ENCODE results near the gene NPFFR2. TPM values are rescaled to one million over a fixed set of nuclear protein-coding genes. Genes with fewer than 3 reads are reported as not detected.

The NPFFR2 gene
- total and polyA plus RNA-seq, 4 donors = not detected

- no peak for DNase-seq
- Histone ChIP-seq H3K9me3 (ENCODE audit: control insufficient read depth, low read length) (peaks cover 1% of the 10 kb centered on the region), H3K4me3 (ENCODE audit: low read length in 2 of 2) (no peak overlapping the region), H3K4me1 (ENCODE audit: control insufficient read depth in 1 of 2, insufficient read depth in 2 of 2, low read length in 2 of 2) (no peaks in the 10 kb centered on the region), H3K27me3 (ENCODE audit: control insufficient read depth in 1 of 2, insufficient read depth in 2 of 2, low read length in 1 of 2) (no peaks in the 10 kb centered on the region), H3K36me3 (ENCODE audit: control insufficient read depth in 1 of 2, insufficient read depth in 2 of 2, low read length in 1 of 2) (no peaks in the 10 kb centered on the region), H3K27ac (ENCODE audit: low read depth in 1 of 2, low read length in 2 of 2) (no peak overlapping the region)
- intact Hi-C loops (cut with DNase I) = no loop called here
- no peak for ATAC-seq (ENCODE audit: low FRiP score)
Measured at GRCh38 chr4:72107456-72107855, 75.7 kb downstream of the NPFFR2 start.

- DNase-seq = no peak
- H3K4me3 ChIP-seq (ENCODE audit: low read length in 2 of 2) = no peak overlapping the region
- no peaks in the 10 kb centered on the region for H3K27me3 ChIP-seq (ENCODE audit: control insufficient read depth in 1 of 2, insufficient read depth in 2 of 2, low read length in 1 of 2)
- 67 to 71% methylated on average over 2 of the region's 2 CpGs for WGBS, 2 donors
- no peaks in the 10 kb centered on the region for H3K36me3 ChIP-seq (ENCODE audit: control insufficient read depth in 1 of 2, insufficient read depth in 2 of 2, low read length in 1 of 2)
- H3K4me1 ChIP-seq (ENCODE audit: control insufficient read depth in 1 of 2, insufficient read depth in 2 of 2, low read length in 2 of 2) = no peaks in the 10 kb centered on the region
- intact Hi-C loops (cut with DNase I) = no loop called here
- H3K27ac ChIP-seq (ENCODE audit: low read depth in 1 of 2, low read length in 2 of 2) = no peak overlapping the region
- ATAC-seq (ENCODE audit: low FRiP score) = no peak
- peaks cover 1% of the 10 kb centered on the region for H3K9me3 ChIP-seq (ENCODE audit: control insufficient read depth, low read length)
Measured at GRCh38 chr4:72109364-72109763, 77.6 kb downstream of the NPFFR2 start.

GRCh38 chr4:72109959-72110497 lies 78.2 kb downstream of the NPFFR2 start:
- Histone ChIP-seq H3K9me3 (ENCODE audit: control insufficient read depth, low read length) (peaks cover 1% of the 10 kb centered on the region), H3K27ac (ENCODE audit: low read depth in 1 of 2, low read length in 2 of 2) (no peak overlapping the region), H3K4me1 (ENCODE audit: control insufficient read depth in 1 of 2, insufficient read depth in 2 of 2, low read length in 2 of 2) (no peaks in the 10 kb centered on the region), H3K36me3 (ENCODE audit: control insufficient read depth in 1 of 2, insufficient read depth in 2 of 2, low read length in 1 of 2) (no peaks in the 10 kb centered on the region), H3K4me3 (ENCODE audit: low read length in 2 of 2) (no peak overlapping the region), H3K27me3 (ENCODE audit: control insufficient read depth in 1 of 2, insufficient read depth in 2 of 2, low read length in 1 of 2) (no peaks in the 10 kb centered on the region)
- intact Hi-C loops (cut with DNase I) = no loop called here
- WGBS, 2 donors = 85 to 87% methylated on average over 2 of the region's 2 CpGs
- no peak for DNase-seq
- ATAC-seq (ENCODE audit: low FRiP score) = no peak

GRCh38 chr4:72110886-72111285 lies 79.1 kb downstream of the NPFFR2 start:
- intact Hi-C loops (cut with DNase I) = no loop called here
- Histone ChIP-seq H3K4me1 (ENCODE audit: control insufficient read depth in 1 of 2, insufficient read depth in 2 of 2, low read length in 2 of 2) (no peaks in the 10 kb centered on the region), H3K27ac (ENCODE audit: low read depth in 1 of 2, low read length in 2 of 2) (no peak overlapping the region), H3K36me3 (ENCODE audit: control insufficient read depth in 1 of 2, insufficient read depth in 2 of 2, low read length in 1 of 2) (no peaks in the 10 kb centered on the region), H3K27me3 (ENCODE audit: control insufficient read depth in 1 of 2, insufficient read depth in 2 of 2, low read length in 1 of 2) (no peaks in the 10 kb centered on the region), H3K4me3 (ENCODE audit: low read length in 2 of 2) (no peak overlapping the region), H3K9me3 (ENCODE audit: control insufficient read depth, low read length) (peaks cover 1% of the 10 kb centered on the region)
- DNase-seq = no peak
- no peak for ATAC-seq (ENCODE audit: low FRiP score)
- 91 to 93% methylated on average over 1 of the region's 1 CpG for WGBS, 2 donors

GRCh38 chr4:72111863-72112262 lies 80.1 kb downstream of the NPFFR2 start:
- H3K4me3 ChIP-seq (ENCODE audit: low read length in 2 of 2) = no peak overlapping the region
- H3K36me3 ChIP-seq (ENCODE audit: control insufficient read depth in 1 of 2, insufficient read depth in 2 of 2, low read length in 1 of 2) = no peaks in the 10 kb centered on the region
- no peak for ATAC-seq (ENCODE audit: low FRiP score)
- no peaks in the 10 kb centered on the region for H3K4me1 ChIP-seq (ENCODE audit: control insufficient read depth in 1 of 2, insufficient read depth in 2 of 2, low read length in 2 of 2)
- no peak for DNase-seq
- no peak overlapping the region for H3K27ac ChIP-seq (ENCODE audit: low read depth in 1 of 2, low read length in 2 of 2)
- no peaks in the 10 kb centered on the region for H3K9me3 ChIP-seq (ENCODE audit: control insufficient read depth, low read length)
- no peaks in the 10 kb centered on the region for H3K27me3 ChIP-seq (ENCODE audit: control insufficient read depth in 1 of 2, insufficient read depth in 2 of 2, low read length in 1 of 2)
- intact Hi-C loops (cut with DNase I) = no loop called here

- no peak overlapping the region for H3K27ac ChIP-seq (ENCODE audit: low read depth in 1 of 2, low read length in 2 of 2)
- H3K4me3 ChIP-seq (ENCODE audit: low read length in 2 of 2) = no peak overlapping the region
- no peaks in the 10 kb centered on the region for H3K27me3 ChIP-seq (ENCODE audit: control insufficient read depth in 1 of 2, insufficient read depth in 2 of 2, low read length in 1 of 2)
- ATAC-seq (ENCODE audit: low FRiP score) = no peak
- no peaks in the 10 kb centered on the region for H3K36me3 ChIP-seq (ENCODE audit: control insufficient read depth in 1 of 2, insufficient read depth in 2 of 2, low read length in 1 of 2)
- 83 to 89% methylated on average over 3 of the region's 3 CpGs for WGBS, 2 donors
- DNase-seq = no peak
- no peaks in the 10 kb centered on the region for H3K9me3 ChIP-seq (ENCODE audit: control insufficient read depth, low read length)
- intact Hi-C loops (cut with DNase I) = no loop called here
- H3K4me1 ChIP-seq (ENCODE audit: control insufficient read depth in 1 of 2, insufficient read depth in 2 of 2, low read length in 2 of 2) = no peaks in the 10 kb centered on the region
Measured at GRCh38 chr4:72112514-72113156, 80.8 kb downstream of the NPFFR2 start.

GRCh38 chr4:72118017-72118416 lies 86.2 kb downstream of the NPFFR2 start:
- DNase-seq = no peak
- Histone ChIP-seq H3K27ac (ENCODE audit: low read depth in 1 of 2, low read length in 2 of 2) (no peak overlapping the region), H3K36me3 (ENCODE audit: control insufficient read depth in 1 of 2, insufficient read depth in 2 of 2, low read length in 1 of 2) (no peaks in the 10 kb centered on the region), H3K4me1 (ENCODE audit: control insufficient read depth in 1 of 2, insufficient read depth in 2 of 2, low read length in 2 of 2) (no peaks in the 10 kb centered on the region), H3K9me3 (ENCODE audit: control insufficient read depth, low read length) (no peaks in the 10 kb centered on the region), H3K27me3 (ENCODE audit: control insufficient read depth in 1 of 2, insufficient read depth in 2 of 2, low read length in 1 of 2) (no peaks in the 10 kb centered on the region), H3K4me3 (ENCODE audit: low read length in 2 of 2) (no peak overlapping the region)
- intact Hi-C loops (cut with DNase I) = no loop called here
- WGBS, 2 donors = 85 to 86% methylated on average over 3 of the region's 3 CpGs
- no peak for ATAC-seq (ENCODE audit: low FRiP score)

- DNase-seq = no peak
- intact Hi-C loops (cut with DNase I) = no loop called here
Measured at GRCh38 chr4:72119946-72120345, 88.1 kb downstream of the NPFFR2 start.

GRCh38 chr4:72128741-72129140 lies 96.9 kb downstream of the NPFFR2 start:
- DNase-seq = no peak
- H3K9me3 ChIP-seq (ENCODE audit: control insufficient read depth, low read length) = no peaks in the 10 kb centered on the region
- no peak for ATAC-seq (ENCODE audit: low FRiP score)
- no peaks in the 10 kb centered on the region for H3K36me3 ChIP-seq (ENCODE audit: control insufficient read depth in 1 of 2, insufficient read depth in 2 of 2, low read length in 1 of 2)
- H3K4me3 ChIP-seq (ENCODE audit: low read length in 2 of 2) = no peak overlapping the region
- no peak overlapping the region for H3K27ac ChIP-seq (ENCODE audit: low read depth in 1 of 2, low read length in 2 of 2)
- intact Hi-C loops (cut with DNase I) = no loop called here
- H3K4me1 ChIP-seq (ENCODE audit: control insufficient read depth in 1 of 2, insufficient read depth in 2 of 2, low read length in 2 of 2) = no peaks in the 10 kb centered on the region
- H3K27me3 ChIP-seq (ENCODE audit: control insufficient read depth in 1 of 2, insufficient read depth in 2 of 2, low read length in 1 of 2) = no peaks in the 10 kb centered on the region

More at GRCh38 chr4:72119946-72120345, 88.1 kb downstream of the NPFFR2 start:
- H3K4me1 ChIP-seq (ENCODE audit: control insufficient read depth in 1 of 2, insufficient read depth in 2 of 2, low read length in 2 of 2) = no peaks in the 10 kb centered on the region
- no peaks in the 10 kb centered on the region for H3K27me3 ChIP-seq (ENCODE audit: control insufficient read depth in 1 of 2, insufficient read depth in 2 of 2, low read length in 1 of 2)
- ATAC-seq (ENCODE audit: low FRiP score) = no peak
- 43% methylated on average over 3 of the region's 3 CpGs for WGBS, 2 donors
- H3K27ac ChIP-seq (ENCODE audit: low read depth in 1 of 2, low read length in 2 of 2) = no peak overlapping the region
- H3K4me3 ChIP-seq (ENCODE audit: low read length in 2 of 2) = no peak overlapping the region
- H3K36me3 ChIP-seq (ENCODE audit: control insufficient read depth in 1 of 2, insufficient read depth in 2 of 2, low read length in 1 of 2) = no peaks in the 10 kb centered on the region
- H3K9me3 ChIP-seq (ENCODE audit: control insufficient read depth, low read length) = no peaks in the 10 kb centered on the region
